ENCODE results near the gene TMEM151A.
A peak's percentile ranks its signal among the peaks of the same experiment; 100 is the strongest.

TMEM151A gene

DNA sequence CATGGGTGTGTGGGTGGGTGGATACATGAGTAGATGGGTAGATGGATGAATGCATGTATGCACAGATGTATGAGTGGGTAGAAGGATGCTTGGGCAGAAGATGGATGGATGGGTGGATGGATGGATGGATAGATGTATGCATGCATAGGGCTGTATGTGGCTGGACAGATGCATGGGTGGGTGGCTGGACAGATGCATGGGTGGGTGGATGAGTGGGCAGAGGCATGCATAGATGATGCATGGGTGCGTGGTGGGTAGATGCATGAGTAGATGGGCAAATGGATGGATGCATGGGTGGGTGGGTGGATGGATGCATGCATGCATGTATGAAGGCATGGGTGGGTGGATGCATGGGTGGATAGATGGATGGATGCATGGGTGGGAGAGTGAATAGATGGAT is 32.0 kb downstream of the TMEM151A start:
- DNase-seq (ENCODE audit: low spot score), result no peak

DNA sequence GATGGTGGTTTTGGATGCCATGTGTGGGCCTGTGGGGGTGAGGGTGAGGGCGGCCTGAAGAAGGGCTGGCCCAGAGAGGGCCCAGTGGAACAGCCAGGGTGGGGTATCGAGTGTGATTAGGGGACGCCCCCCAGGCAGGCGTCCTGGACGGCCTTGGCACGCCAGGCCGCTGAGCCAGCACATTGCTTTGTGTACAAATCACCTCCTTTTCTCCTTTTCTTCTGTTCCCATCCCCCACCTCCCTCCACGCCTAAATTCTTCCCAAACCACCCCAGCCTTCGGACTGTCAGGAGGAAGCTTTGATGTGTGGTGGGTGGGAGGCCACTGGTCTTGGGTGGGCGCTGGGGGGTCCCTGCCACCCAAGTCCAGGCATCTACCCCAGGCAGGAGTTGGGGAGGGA is 33.0 kb downstream of the TMEM151A start:
- no peak for DNase-seq (ENCODE audit: low spot score)

DNA sequence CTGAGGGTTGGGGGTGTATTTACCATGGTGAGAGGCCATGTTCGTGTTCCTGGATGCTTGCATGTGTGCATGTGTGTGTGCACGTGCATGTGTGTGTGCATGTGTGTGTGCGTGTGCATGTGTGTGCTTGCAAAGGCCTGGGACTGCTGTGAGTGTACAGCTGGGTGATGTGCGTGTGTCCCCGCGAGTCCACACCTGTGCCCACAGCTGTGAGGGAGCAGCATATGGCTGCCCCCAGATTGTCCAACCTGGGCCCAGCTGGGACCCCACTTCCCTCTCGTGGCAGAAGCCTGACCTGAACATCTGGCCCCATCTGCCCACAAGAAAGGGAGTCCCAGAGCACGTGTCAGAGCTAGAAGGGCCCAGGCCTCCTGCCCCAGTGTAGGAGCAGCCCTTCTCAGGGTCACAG is 33.6 kb downstream of the TMEM151A start:
- DNase-seq (ENCODE audit: low spot score), result no peak

DNA sequence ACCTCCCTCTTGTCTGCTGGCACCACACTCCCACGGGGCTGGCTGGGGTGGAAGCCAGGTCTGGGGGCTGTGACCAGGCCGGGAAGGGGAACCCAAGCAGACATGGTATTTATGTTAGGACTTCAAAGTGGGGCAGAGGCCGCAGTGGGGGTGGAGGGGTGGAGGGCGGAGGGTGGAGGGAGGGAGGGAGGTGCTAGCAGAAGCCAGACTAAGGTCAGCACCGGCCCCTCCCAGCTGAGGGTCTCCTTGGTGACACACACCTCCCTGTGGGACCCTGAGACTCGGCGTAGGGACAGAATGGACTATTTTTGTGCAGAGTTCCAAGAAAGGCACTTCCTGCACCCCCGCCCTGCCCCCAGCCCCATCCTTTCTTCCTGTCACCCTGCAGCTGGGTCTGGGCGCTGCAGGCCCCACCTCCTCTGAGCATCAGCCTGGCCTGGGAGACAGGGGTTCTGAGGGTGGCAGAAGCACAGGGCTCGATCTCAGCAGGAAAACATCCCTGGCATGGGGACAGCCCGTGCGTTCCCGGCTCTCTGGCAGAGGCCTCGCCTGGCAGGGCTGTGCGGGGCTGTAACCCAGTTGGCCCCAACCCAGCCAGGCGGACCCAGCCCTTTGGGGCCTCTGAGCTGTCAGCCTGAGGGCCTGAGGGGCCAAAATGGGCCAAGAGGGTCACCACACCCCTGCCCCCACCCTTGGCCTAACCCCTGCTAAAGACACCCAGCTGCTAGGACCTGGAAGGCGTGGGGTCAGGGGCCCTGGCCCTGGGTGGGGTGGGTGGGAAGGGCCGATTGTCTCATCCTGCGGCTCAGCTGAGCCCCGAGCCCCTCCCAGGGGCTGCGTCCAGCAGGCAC is 34.8 kb downstream of the TMEM151A start:
- DNase-seq (ENCODE audit: low spot score), result no peak

DNA sequence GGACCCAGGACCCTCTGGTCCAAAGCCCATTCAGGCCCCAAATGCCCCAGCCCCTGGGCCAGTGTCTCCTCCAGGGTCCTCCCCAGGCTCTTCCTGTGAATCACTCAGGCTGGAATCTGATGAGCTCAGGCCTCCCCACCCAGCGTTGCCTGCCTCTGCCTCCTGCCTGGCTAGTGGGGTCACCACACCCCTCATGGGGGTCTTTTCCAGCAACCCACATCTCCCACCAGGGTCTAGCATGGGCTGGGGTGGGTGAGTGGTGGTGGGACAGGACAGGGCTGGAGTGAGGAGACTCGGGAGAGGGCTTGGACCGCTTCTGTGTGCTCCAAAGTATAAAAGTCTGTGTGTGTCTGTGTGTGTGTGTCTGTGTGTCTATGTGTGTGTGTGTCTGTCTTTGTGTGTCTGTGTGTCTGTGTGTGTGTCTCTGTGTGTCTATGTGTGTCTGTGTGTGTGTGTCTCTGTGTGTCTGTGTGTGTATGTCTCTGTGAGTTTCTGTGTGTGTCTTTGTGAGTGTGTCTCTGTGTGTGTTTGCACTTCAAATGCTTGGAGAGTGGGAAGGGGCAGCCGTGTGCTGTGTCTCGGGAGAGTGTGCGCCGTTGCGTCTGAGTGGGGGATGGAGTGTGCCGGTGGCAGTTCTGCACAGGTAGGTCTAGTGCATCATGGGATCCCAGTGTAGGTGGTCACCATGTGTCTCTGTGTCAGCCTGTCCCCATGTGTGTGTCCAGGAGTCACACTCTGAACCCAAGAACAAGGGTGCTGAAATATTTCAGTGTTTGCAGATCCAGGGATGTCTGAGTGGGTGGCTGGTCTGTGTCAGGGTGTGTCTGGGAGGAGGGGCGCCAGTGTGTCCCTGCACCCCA is 35.7 kb downstream of the TMEM151A start:
- DNase-seq (ENCODE audit: low spot score), result no peak

DNA sequence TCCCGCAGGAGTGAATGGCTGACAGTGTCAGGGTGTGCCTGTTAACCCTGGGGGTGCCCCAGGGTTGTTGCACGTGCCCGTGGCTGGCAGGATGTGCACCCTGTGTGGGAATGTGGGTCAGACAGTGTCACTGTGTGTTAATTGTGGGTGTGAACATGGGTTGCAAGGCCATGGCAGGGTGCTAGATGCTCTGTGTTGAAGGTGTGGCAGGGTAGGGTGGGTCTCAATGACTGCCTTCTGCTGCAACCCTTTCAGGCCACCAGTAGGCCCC is 36.3 kb downstream of the TMEM151A start:
- DNase-seq (ENCODE audit: low spot score), result no peak

DNA sequence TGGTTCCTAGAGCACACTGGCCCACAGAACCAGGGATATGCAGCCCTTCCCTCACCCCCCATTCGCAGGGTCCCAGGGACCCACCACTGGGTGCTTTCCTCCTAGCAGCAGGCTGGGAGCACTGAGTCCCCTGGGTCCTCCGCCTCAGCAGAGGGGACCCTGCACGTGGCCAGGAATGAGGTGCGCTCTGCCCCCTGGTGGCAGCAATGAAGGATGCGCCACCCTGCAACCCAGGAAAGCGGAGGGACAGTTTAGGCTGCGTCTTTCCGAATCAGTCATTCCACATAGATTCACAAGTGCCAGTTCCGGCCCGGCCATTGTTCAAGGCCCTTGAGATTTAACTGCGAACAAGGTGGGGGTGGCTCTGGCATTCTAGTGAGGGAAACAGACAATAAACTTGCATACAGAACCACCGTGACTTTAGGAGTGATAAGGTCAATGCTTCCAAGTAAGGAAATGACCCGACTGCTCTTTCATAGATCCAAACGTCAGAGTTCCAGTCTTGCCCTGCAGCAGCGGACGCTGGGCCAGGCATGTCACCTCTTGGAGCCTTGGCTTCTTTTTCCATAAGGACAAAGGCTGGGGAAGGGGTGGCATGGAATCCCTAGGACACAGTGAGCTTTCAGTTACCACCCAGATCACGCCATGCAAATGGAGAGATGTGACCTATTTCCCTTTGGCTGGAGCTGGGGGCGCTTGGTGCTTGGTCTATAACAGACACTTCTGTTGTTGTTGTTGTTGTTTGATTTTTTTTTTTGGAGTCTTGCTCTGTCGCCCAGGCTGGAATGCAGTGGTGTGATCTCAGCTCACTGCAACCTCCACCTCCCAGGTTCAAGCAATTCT is 36.8 kb downstream of the TMEM151A start:
- DNase-seq (ENCODE audit: low spot score), result peak; percentile 81

DNA sequence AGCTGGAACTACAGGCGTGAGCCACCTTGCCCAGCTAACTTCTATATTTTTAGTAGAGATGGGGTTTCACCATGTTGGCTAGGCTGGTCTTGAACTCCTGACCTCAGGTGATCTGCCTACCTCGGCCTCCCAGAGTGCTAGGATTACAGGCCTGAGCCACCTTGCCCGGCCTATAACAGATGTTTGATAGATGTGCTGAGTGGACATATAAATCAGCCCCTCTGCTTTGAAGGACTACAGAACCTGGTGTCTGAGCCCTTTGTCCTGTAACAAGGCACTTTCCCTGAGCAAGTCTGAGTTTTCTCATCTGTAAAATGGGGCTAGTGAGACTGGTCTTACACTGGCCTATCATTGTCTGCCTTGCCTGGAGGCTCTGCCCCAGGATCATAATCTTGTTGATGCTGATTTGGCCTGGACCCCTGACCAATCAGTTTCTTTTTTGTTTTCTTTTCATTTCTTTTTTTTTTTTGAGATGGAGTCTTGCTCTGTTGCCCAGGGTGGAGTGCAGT is 37.5 kb downstream of the TMEM151A start:
- no peak for DNase-seq (ENCODE audit: low spot score)

DNA sequence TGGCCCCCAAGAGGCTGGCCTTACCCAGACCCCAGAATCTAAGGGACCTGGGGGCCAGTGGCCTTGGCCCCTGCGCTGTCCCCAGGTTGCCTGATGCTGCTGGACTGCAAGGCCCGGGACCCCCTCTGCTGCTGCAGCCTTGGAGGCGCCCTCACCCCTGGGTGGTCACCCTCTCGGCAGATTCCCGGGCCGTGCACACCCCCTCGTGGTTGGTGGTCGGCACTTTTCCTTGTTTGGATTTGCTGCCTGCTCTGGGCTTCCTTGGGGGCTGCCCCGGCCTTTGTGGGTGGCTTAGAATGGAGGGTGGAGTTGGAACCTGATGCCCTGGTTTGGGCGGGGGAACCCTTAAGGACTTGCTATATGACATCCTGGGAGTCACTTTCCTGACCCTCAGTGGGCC is 39.2 kb downstream of the TMEM151A start:
- DNase-seq (ENCODE audit: low spot score), result no peak

DNA sequence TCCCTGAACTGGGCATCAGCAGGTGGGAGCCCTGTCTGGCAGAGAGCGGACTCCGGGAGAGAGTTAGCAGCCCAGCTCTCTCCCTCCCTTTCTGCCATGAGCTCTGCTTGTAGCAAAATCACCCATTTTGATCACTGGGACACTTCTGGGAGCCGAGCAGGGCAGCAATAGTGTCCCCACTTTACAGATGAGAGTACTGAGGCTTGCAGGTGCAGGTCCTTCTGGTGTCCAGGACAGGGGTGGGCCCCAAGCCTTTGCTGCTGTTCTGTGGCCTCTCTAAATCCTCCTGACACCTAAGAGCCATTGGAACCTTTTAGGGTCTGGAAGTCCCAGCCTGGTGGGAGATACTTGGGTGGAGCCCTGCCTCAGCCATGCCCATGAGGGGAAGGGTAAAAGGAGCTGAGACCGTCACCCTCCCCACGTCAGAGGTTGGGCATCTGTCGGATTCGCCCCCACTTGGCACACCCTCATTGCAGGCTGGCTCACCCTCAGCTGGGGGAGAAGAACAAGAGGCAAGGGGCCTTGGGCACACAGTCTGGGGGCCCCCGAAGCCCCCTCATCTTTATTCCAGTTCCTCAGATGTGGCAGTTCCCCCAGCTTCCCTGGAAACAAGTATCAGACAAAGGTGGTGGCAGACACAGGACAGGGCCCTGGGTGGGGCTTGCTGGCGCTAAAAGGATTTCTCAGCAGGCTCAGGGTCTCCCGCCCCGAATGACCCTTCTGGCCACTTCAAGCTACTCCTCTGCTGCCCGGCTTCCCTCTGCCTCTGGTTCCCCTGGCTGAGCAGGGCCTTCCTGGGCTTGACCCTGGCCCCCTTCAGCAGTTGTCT is 40.1 kb downstream of the TMEM151A start:
- no peak for DNase-seq (ENCODE audit: low spot score)

DNA sequence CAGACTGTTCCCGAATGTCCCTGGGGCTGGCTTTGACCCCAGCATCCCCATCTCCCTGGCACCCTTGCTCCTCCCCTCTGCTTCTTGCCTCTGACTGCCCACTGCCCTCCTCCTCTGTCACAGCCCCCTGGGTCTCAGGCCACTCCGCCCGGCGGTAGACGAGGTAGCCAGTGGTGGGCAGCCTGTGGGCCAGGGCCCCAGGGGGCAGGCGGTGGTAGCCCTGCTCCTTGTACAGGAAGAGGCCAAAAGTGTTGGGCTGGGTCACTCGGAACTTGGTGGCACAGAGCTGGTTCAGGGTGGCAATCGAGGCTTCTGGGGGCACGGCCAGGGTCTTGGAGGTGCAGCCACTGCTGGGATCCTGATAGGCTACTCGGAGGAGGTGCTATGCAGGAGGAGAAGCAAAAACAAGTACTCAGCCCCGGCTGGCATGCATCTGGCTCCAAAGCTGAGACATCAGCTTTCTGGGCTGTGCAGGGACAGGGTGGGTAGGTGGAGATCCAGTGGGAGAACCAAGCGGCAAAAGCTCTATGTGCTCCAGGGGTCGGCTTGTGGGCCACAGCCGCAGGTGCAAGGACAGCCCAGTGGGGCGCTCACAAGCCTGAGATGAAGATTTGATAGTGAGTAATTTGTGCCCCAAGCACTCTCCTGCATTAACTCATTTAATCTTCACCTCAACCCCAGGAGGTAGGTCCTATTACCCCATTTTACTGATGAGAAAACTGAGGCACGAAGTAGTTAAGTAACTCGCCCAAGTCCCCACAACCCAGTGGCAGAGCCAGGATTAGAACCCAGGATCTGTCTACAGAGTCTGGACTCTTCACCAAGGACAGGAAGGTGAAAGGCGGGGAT is 40.9 kb downstream of the TMEM151A start:
- no peak for DNase-seq (ENCODE audit: low spot score)

DNA sequence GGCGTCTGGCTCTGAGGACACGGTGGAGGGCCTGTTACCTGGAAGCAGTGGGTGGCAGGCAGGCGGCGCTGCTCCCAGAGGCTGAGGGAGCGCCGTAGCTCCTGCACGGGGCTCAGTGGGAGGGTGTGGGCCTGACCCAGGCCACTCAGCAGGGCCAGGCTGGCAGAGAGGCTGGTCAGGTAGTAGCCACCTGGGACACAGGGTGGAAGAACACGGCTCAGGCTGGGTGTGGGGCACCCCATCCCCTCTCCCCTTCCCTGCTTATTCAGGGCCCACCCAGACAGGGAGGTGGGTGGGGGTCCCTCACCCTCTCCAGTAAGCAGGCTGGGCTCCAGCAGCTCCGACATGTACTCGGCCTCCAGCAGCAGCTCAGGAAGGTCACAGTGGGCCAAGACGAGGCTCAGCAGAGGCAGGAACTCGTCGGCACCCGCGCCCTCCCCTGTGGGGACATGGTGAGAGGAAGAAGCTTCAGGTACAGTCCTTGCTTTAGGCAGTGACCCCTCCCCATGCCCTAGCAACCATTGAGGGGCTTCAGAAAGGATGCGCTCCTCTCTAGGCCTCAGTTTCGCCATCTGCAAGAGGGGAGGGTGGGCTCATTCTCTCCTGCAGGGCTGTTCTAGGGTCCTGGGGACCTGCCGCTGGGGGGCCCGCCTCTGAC is 41.7 kb downstream of the TMEM151A start:
- DNase-seq (ENCODE audit: low spot score), result no peak

DNA sequence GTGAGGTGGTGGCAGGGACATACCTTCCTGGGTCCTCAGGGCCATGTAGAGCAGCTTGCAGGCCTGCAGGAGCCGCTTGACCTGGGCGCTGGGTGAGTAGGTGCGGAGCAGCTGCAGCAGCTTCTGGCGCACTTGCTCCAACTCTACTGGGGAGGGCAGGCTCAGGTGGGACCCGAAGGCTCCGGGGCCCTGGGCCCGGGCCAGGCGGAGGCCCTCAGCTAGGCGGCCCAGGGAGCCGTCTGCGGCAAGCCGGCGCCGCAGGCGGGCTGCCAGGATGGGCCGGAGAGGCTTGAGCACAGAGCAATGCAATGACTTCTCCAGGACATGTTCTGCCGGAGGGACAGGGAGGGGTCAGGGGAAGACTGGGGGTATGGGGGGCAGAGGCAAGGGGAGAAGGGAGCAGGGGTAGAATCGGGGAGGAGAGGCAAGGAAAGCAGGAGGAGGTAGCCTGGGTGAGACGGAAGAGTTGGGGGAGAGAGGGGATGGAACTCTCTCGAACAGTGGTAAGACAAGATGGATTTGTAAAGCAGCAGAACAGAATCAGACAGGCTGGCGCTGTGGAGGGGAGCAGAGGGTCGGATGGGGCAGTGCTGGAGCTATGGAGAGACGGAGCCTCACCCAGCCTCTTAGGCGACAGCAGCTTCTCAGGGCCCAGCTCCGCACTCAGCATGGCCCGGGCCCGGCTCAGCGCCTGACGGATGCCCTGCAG is 42.4 kb downstream of the TMEM151A start:
- no peak for DNase-seq (ENCODE audit: low spot score)

DNA sequence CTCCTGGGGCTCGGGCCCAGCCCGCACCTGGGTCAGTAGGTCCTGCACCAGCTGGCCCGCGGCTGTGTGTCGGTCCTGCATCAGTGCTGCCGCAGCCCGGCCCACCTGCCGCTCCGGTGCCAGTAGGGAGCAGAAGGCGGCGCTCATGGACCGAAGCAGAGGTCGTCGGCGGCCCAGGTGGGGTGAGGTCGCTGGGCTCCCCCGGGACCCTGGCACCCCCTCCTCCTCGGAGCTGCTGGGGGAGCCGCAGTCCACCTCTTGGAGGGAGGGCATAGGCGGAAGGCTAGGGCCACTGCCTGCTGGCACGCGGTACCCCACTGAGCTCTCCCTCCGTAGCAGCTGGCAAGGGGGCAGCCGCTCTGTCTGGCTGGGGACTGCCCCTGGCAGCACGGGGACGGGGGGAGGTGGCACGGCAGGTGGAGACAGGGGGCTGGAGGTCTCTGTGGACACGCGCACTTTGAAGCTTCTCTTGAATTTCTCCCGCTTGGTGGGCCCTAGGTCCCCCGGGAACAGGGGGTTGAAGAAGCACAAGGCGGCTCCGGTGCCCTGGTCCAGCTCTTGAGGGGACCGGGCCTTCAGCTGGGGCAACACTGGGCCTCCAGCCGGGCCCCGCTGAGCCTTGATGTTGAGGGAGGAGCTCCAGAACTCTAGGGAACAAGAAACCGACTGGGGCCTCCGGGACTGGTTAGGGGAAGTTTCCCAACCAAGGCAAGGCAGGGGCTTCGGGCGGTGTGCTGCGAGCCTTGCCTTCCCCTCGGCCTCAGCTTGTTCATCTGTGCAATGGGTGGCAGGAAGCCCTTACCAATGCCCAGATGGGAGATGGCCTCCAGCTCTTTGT is 43.1 kb downstream of the TMEM151A start:
- DNase-seq (ENCODE audit: low spot score), result no peak

DNA sequence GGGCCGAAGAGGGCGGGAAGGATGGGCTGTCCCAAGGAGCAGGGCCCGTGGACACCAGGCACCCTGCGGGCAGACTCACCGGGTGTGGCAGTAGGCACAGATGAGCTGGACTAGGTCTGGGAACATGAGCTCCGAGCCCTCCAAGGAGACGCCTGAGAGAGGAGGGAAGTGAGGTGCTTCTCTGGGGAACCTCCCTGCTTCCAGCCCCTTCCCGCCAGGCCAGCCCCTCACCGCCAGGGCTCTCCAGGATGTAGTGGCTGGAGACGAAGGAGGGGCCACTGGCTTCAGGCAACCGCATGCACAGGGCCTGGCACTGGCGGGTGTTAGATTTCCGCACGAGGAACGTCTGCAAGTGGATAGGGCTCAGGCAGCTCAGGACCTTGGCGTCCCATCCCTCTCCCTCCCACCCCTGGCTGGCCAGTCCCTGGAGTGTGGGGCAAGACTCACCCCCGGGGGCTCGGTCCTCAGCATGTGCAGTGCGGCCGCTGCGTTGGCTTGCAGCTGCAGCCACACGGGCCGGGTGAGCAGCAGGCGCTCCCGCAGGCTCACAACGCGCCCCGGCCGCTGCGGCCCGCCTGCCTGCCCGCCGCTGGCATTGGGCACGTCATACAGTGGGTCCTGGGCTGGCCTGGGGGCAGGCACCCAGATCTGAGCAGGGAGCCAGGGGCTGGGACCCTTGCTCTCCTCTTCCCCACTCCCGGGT is 44.0 kb downstream of the TMEM151A start:
- DNase-seq (ENCODE audit: low spot score), result no peak

DNA sequence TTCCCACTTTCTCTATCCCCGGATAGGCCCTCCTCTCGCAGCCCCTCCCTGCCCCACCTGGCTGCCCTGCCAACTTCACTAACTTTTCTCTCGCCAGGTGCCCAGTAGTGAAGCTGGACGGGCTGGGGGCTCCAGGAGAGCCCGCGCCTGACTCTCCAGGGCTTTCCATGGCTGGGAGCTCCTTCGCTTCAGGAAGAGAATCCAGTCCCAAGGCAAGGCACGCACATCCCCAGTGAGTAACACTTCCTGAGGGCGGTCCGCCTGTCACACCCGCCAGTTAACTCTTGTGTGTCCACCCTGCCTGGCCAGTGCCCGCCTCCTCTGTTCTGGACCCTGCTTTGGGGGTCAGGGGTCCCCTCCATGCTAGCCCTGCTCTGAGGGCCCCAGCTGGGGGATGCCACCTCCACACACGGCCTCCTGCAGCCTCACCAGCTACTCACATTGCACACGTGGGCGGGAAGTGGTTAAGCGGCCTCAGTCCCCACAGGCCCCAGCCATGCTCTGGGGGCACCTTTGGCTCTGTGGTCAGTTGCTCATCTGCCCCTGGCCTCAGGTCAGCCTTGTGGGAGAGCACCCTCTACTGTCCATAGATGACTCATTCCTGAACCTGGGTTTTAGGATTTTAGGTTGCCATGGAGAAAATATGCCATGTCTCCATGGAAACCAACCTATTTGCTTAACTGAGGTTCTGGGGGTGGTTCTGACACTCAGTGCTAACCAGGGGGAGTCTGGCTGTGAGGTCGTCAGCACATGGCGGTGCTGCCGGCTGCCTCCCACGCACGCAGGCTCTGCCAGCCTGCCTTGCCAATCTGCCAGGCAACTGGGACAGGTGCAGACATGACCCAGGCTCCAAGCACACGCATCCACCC is 44.8 kb downstream of the TMEM151A start, which contains the start of gene RIN1:
Gene RIN1 (minus strand): TSS at position 201 of the 869 bp plus-strand sequence. CDS start 32 bp downstream, at position 169.
- DNase-seq (ENCODE audit: low spot score), result no peak

Data from hematopoietic multipotent progenitor cell treated with erythropoietin and hydrocortisone succinate and interleukin-3 and kit ligand, for 17 days (in vitro differentiated cells).